CD8-positive, alpha-beta memory T cell (primary cell): ENCODE results near the gene VAPB. TPM values are rescaled to one million over a fixed set of nuclear protein-coding genes. Genes with fewer than 3 reads are reported as not detected.

Experiments
- CTCF ChIA-PET: fragments of 350-600 bp; sonication (Branson Sonifier 250); formaldehyde crosslinking; loops from one replicate; lab custom pipeline; 2021; ENCODE audit warnings: antibody characterized with exemption; lab: Charles Lee
- POLR2A ChIA-PET: fragments of 350-600 bp; sonication (Branson Sonifier 250); formaldehyde crosslinking; loops from one replicate; lab custom pipeline; 2021; ENCODE audit warnings: antibody characterized with exemption; lab: Charles Lee
- DNase-seq, 5 donors: peaks; one replicate each; pipeline versions ENCODE4 v3.0.0 to v3.0.0-alpha.2; 2020 to 2022; ENCODE audit warnings: mixed read lengths in 1 of 5
- H3K27ac ChIP-seq: one replicate; pipeline ENCODE4 v1.7.0; 2013; ENCODE audit warnings: low read depth, mild to moderate bottlenecking, low read length, moderate library complexity
- H3K27me3 ChIP-seq: 2 replicates; pipeline ENCODE4 v1.7.0; 2013; ENCODE audit warnings: low read length, mild to moderate bottlenecking; ENCODE audit not compliant: insufficient read depth, poor library complexity, severe bottlenecking
- H3K36me3 ChIP-seq: 2 replicates; pipeline ENCODE4 v1.7.0; 2013; ENCODE audit warnings: mild to moderate bottlenecking, low read length, moderate library complexity; ENCODE audit not compliant: insufficient read depth
- H3K4me1 ChIP-seq: 2 replicates; pipeline ENCODE4 v1.7.0; 2013; ENCODE audit warnings: mild to moderate bottlenecking, low read length, moderate library complexity; ENCODE audit not compliant: insufficient read depth
- H3K4me3 ChIP-seq: 2 replicates; pipeline ENCODE4 v1.7.0; 2013; ENCODE audit warnings: mild to moderate bottlenecking, low read length
- H3K9me3 ChIP-seq: 2 replicates; pipeline ENCODE4 v1.7.0; 2013; ENCODE audit warnings: mild to moderate bottlenecking, low read length
- H3K27ac Mint-ChIP-seq, 8 donors: one replicate each; pipeline ENCODE4 v1.8.0; 2020 to 2021; ENCODE audit warnings: mixed read lengths in 8 of 8, mild to moderate bottlenecking in 6 of 8, inconsistent platforms in 3 of 8, moderate library complexity in 3 of 8
- H3K27me3 Mint-ChIP-seq, 2 donors: one replicate each; pipeline ENCODE4 v1.8.0; 2020 to 2021; ENCODE audit warnings: mixed read lengths in 2 of 2, mild to moderate bottlenecking in 1 of 2, moderate library complexity in 1 of 2
- H3K36me3 Mint-ChIP-seq, 3 donors: one replicate each; pipeline ENCODE4 v1.8.0; 2020 to 2021; ENCODE audit warnings: mixed read lengths in 3 of 3, inconsistent platforms in 1 of 3, mild to moderate bottlenecking in 1 of 3
- H3K4me1 Mint-ChIP-seq, 3 donors: one replicate each; pipeline ENCODE4 v1.8.0; 2020 to 2021; ENCODE audit warnings: mixed read lengths in 3 of 3, inconsistent platforms in 1 of 3, mild to moderate bottlenecking in 1 of 3
- H3K4me3 Mint-ChIP-seq, 7 donors: one replicate each; pipeline ENCODE4 v1.8.0; 2020 to 2021; ENCODE audit warnings: mixed read lengths in 7 of 7, mild to moderate bottlenecking in 6 of 7, moderate library complexity in 4 of 7, inconsistent platforms in 2 of 7
- H3K9me3 Mint-ChIP-seq, 5 donors: one replicate each; pipeline ENCODE4 v1.8.0; 2020 to 2022; ENCODE audit warnings: mixed read lengths in 5 of 5, mild to moderate bottlenecking in 3 of 5, moderate library complexity in 2 of 5, inconsistent platforms in 1 of 5
- polyA plus RNA-seq: library from polyadenylated mRNA; unstranded; fragments of 300-500 nt; fragmentation: Illumina TruSeq; gene quantifications from one replicate; pipeline ENCODE4 v1.2.3, GENCODE V29; 2021
- total RNA-seq, 2 experiments: library from RNA; stranded (reverse); gene quantifications; one replicate each; pipeline ENCODE4 v1.2.3, GENCODE V29; 2021

VAPB gene
- total and polyA plus RNA-seq, 3 experiments from 2014 or later: 31.5 to 40.3 (median 36.6) TPM

- no peak overlapping the region for H3K27ac ChIP-seq
Measured at GRCh38 chr20:58449681-58450221, 60.7 kb downstream of the VAPB start.

GRCh38 chr20:58450254-58450653 lies 61.2 kb downstream of the VAPB start:
- H3K4me1 ChIP-seq: no peaks in the 10 kb centered on the region
- Mint-ChIP-seq H3K4me3 (no peak overlapping the region), H3K36me3 (peaks cover 12 to 65% (median 24%) of the 10 kb centered on the region in 3 donors), H3K27ac (peak overlapping the region in 1 of 8 donors; percentile 84), H3K9me3 (peaks cover 0 to 11% (median 3%) of the 10 kb centered on the region in 5 donors), H3K4me1 (no peaks in the 10 kb centered on the region), H3K27me3 (no peaks in the 10 kb centered on the region)
- H3K4me3 ChIP-seq: no peak overlapping the region
- ChIA-PET POLR2A (no interaction called here), CTCF (no interaction called here)
- H3K9me3 ChIP-seq: no peaks in the 10 kb centered on the region
- DNase-seq: no peak
- peaks cover 10% of the 10 kb centered on the region for H3K36me3 ChIP-seq
- H3K27me3 ChIP-seq: no peaks in the 10 kb centered on the region
- H3K27ac ChIP-seq: no peak overlapping the region

More at GRCh38 chr20:58449681-58450221, 60.7 kb downstream of the VAPB start:
- Histone ChIP-seq H3K27me3 (no peaks in the 10 kb centered on the region), H3K36me3 (peaks cover 10% of the 10 kb centered on the region), H3K9me3 (no peaks in the 10 kb centered on the region), H3K4me3 (no peak overlapping the region), H3K4me1 (no peaks in the 10 kb centered on the region)
- no peak for DNase-seq
- H3K9me3 Mint-ChIP-seq: peaks cover 0 to 9% (median under 1%) of the 10 kb centered on the region in 5 donors
- peaks cover 9 to 70% (median 27%) of the 10 kb centered on the region in 3 donors for H3K36me3 Mint-ChIP-seq
- ChIA-PET CTCF (no interaction called here), POLR2A (no interaction called here)
- no peaks in the 10 kb centered on the region for H3K27me3 Mint-ChIP-seq
- no peaks in the 10 kb centered on the region for H3K4me1 Mint-ChIP-seq
- no peak overlapping the region for H3K4me3 Mint-ChIP-seq
- H3K27ac Mint-ChIP-seq: no peak overlapping the region

GRCh38 chr20:58452667-58453255 lies 63.7 kb downstream of the VAPB start:
- Histone ChIP-seq H3K4me1 (no peaks in the 10 kb centered on the region), H3K27me3 (no peaks in the 10 kb centered on the region), H3K4me3 (no peak overlapping the region), H3K27ac (no peak overlapping the region), H3K9me3 (no peaks in the 10 kb centered on the region), H3K36me3 (peaks cover 6% of the 10 kb centered on the region)
- H3K36me3 Mint-ChIP-seq: peaks cover 12 to 53% (median 21%) of the 10 kb centered on the region in 3 donors
- CTCF ChIA-PET: no interaction called here
- peaks cover 0 to 1% (median 0%) of the 10 kb centered on the region in 3 donors for H3K4me1 Mint-ChIP-seq
- peaks cover 0 to 2% of the 10 kb centered on the region in 2 donors for H3K27me3 Mint-ChIP-seq
- H3K27ac Mint-ChIP-seq: peak overlapping the region in 3 of 8 donors; percentile 34 to 70 (median 51)
- H3K9me3 Mint-ChIP-seq: peaks cover 0 to 11% (median 3%) of the 10 kb centered on the region in 5 donors
- H3K4me3 Mint-ChIP-seq: no peak overlapping the region
- DNase-seq: no peak
- POLR2A ChIA-PET: no interaction called here

- ChIA-PET POLR2A (no interaction called here), CTCF (no interaction called here)
- no peak for DNase-seq
- Mint-ChIP-seq H3K4me1 (peaks cover 0 to 1% (median 0%) of the 10 kb centered on the region in 3 donors), H3K27ac (peak overlapping the region in 2 of 8 donors; percentile 29 to 51), H3K9me3 (peaks cover 0 to 11% (median 3%) of the 10 kb centered on the region in 5 donors), H3K36me3 (peaks cover 12 to 49% (median 22%) of the 10 kb centered on the region in 3 donors), H3K4me3 (no peak overlapping the region), H3K27me3 (peaks cover 0 to 2% of the 10 kb centered on the region in 2 donors)
- no peak overlapping the region for H3K27ac ChIP-seq
- H3K9me3 ChIP-seq: no peaks in the 10 kb centered on the region
- no peaks in the 10 kb centered on the region for H3K27me3 ChIP-seq
- H3K4me1 ChIP-seq: no peaks in the 10 kb centered on the region
- H3K36me3 ChIP-seq: peaks cover 1% of the 10 kb centered on the region
- H3K4me3 ChIP-seq: no peak overlapping the region
Measured at GRCh38 chr20:58453391-58453790, 64.4 kb downstream of the VAPB start.

- Mint-ChIP-seq H3K36me3 (peaks cover 12 to 40% (median 23%) of the 10 kb centered on the region in 3 donors), H3K27me3 (peaks cover 0 to 3% of the 10 kb centered on the region in 2 donors), H3K9me3 (peaks cover 0 to 11% (median 3%) of the 10 kb centered on the region in 5 donors), H3K27ac (no peak overlapping the region), H3K4me3 (no peak overlapping the region), H3K4me1 (peaks cover 0 to 1% (median 0%) of the 10 kb centered on the region in 3 donors)
- Histone ChIP-seq H3K36me3 (no peaks in the 10 kb centered on the region), H3K4me3 (no peak overlapping the region), H3K27me3 (no peaks in the 10 kb centered on the region), H3K27ac (no peak overlapping the region), H3K4me1 (no peaks in the 10 kb centered on the region), H3K9me3 (no peaks in the 10 kb centered on the region)
- no peak for DNase-seq
- ChIA-PET POLR2A (no interaction called here), CTCF (no interaction called here)
Measured at GRCh38 chr20:58454460-58454859, 65.4 kb downstream of the VAPB start.

GRCh38 chr20:58457083-58457695 lies 68.2 kb downstream of the VAPB start:
- no peak overlapping the region for H3K4me3 ChIP-seq
- POLR2A ChIA-PET: no interaction called here
- Mint-ChIP-seq H3K27me3 (peaks cover 0 to 3% of the 10 kb centered on the region in 2 donors), H3K4me1 (peaks cover 0 to 1% (median 0%) of the 10 kb centered on the region in 3 donors), H3K4me3 (no peak overlapping the region), H3K9me3 (peaks cover 0 to 11% (median 3%) of the 10 kb centered on the region in 5 donors), H3K27ac (no peak overlapping the region), H3K36me3 (peaks cover 12 to 19% (median 16%) of the 10 kb centered on the region in 3 donors)
- no peaks in the 10 kb centered on the region for H3K4me1 ChIP-seq
- no peak overlapping the region for H3K27ac ChIP-seq
- no peaks in the 10 kb centered on the region for H3K36me3 ChIP-seq
- H3K9me3 ChIP-seq: no peaks in the 10 kb centered on the region
- CTCF ChIA-PET: no interaction called here
- DNase-seq: no peak
- no peaks in the 10 kb centered on the region for H3K27me3 ChIP-seq

GRCh38 chr20:58458342-58459057 lies 69.5 kb downstream of the VAPB start:
- peaks cover 0 to 3% of the 10 kb centered on the region in 2 donors for H3K27me3 Mint-ChIP-seq
- Histone ChIP-seq H3K27ac (no peak overlapping the region), H3K9me3 (no peaks in the 10 kb centered on the region), H3K36me3 (no peaks in the 10 kb centered on the region), H3K4me1 (no peaks in the 10 kb centered on the region), H3K4me3 (no peak overlapping the region), H3K27me3 (no peaks in the 10 kb centered on the region)
- H3K27ac Mint-ChIP-seq: peak overlapping the region in 1 of 8 donors; percentile 68
- CTCF ChIA-PET: no interaction called here
- no peak overlapping the region for H3K4me3 Mint-ChIP-seq
- peaks cover 11 to 14% (median 12%) of the 10 kb centered on the region in 3 donors for H3K36me3 Mint-ChIP-seq
- POLR2A ChIA-PET: no interaction called here
- peaks cover 0 to 11% (median 3%) of the 10 kb centered on the region in 5 donors for H3K9me3 Mint-ChIP-seq
- no peak for DNase-seq
- peaks cover 0 to 1% (median 0%) of the 10 kb centered on the region in 3 donors for H3K4me1 Mint-ChIP-seq
